Islet of Langerhans (tissue), 1 donor: ENCODE measurements around the gene OSBPL8.
"Not testable (repeated sequence)": the region's sequence is repeated elsewhere in the genome, so short reads cannot be mapped to it uniquely, and the experiment has no call there.

Experiments
- FAIRE-seq: peaks from one replicate; lab custom pipeline; 2011; peaks lifted over from hg19 to GRCh38; lab: Jason Lieb, UNC

Gene OSBPL8

DNA sequence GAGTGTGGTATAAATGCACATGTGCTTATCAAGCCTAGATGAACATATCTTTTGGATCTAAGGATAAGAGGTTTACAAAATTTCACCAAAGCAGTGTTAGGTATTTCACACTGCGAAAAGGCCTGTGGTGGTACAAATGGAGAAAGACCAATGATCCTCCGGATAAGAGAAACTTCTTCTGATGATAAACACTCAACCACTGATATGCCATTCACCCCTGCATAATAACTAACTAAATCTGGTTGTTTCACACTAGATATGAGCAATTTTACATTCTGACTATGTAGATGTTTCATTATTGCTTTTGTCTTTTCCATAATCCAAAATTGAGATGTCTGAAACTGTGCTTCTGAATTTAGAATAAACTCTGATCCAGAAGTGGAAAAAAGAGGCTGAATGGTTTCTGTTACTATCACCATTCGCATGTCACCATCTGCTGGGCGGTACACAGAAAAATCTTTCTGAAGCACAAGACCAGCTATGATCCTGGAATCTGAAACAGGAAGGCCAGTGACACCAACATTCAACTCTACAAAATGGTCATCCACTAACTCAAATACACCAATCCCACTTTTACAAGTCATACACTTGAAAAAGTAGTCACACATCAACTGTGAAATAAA is 212.7 kb downstream of the OSBPL8 start:
- FAIRE-seq, result no peak

DNA sequence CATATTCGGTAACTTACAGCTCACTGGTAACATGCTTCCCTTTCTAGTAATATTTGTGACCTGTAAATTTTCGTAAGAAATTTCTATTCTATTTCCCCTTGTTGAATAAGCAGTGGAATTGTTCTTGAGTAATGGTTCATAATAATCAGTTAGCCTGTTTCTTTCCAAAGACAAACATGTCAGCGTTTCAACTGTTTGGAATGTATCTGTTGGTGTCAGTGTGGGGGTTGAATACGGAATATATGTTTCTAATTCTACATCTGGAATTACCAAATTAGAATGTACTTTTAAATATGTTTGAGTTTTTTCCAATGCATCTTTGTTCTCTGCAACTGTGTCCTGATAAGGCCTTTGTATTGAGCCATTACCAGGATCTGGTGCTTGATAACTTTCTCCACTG is 213.3 kb downstream of the OSBPL8 start:
- no peak for FAIRE-seq

DNA sequence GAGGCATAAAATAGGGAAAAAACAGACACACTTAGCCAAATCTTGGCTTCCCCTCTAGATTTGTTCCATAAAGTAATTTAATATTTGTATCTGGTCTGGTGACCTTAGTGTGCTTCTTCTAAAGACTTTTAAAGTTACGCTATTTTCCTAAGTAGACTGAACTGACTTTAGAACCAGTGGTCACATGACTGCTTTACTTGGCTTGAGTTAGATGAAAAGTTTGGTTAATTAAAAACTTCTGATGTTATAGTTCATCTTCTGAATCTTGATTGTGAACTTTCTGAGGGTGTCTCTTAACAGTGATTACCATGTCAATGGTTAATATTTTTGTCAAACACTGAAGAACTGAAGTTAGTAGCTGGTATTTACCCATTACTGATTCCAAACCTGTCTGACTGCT is 214.0 kb downstream of the OSBPL8 start:
- FAIRE-seq, result no peak

DNA sequence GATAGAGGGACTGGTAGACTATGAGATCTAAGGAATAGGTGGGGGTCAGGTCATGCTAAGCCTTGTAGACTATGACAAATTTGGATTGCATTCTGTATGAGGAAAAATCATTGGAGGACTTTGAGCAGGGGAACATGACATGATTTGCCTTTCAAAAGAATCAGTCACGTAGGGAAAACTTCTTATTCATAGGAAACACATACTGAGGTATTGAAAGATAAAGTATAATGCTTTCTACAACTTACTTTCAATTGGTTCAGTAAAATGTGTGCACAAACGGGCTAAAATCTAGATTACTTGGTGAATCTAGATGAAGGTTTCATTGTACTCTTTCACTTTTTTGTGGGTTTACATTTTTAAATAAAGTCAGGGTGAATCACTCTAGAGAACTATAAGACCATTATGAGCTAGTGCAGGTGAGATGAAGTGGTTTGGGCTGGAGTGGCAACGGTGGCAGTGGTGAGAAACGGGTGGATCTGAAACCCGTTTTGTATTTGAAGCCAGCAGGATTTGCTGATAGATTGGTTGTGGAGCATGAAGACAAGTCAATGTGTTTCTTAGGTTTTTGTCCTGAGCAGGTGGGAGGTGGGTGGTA is 218.0 kb downstream of the OSBPL8 start:
- no peak for FAIRE-seq

DNA sequence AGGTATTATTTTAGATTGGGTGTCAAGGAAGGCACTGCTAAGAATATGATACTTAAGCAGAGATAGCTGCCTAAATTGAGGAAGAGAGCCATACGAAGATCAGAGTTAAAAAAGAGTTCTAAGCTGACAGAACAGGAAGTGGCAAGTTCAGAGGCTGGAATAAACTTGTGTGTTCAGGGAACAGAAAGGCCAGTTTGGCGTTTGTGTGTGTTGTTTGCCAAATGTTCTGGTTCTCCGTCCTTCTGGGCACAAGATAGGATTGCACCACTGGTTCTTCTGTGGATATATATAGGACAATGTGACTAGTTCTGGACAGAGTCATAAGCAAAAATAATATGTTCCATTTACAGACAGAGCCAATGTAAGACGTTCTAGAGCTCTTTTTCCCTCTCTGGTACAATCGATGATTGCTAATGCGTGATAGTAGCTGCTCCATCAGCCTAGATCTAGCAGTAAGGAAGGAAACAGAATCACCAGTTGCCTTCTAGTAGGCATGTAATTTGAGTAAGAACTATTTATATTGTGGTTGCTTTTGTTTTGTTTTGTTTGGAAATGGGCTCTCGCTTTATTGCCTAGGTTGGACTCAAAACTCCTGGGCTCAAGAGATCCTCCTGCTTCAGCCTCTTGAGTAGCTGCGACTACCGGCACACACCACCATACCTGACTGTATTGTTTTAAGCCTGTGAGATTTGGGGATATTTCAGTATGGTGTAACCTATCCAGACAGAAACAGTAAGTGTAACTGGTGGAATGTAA is 218.7 kb downstream of the OSBPL8 start:
- no peak for FAIRE-seq

DNA sequence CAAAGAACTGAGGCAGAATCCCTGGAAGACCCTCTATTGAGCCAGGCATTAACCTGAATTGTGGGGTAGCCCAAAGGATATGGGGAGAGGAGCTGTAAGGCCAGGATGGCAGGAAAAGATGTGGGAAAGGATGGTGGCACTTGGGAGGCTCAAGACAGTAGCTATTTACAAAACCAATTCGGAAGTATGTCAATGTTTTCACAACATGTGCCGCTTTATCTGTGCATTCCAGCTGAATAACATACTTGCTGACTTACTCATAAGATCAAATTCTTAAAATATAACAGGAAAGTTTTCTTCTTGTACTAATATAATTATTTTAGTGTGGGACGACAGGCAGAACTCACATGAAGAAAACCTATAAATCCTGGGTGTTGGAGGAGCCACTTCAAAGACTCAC is 222.0 kb downstream of the OSBPL8 start:
- no peak for FAIRE-seq

DNA sequence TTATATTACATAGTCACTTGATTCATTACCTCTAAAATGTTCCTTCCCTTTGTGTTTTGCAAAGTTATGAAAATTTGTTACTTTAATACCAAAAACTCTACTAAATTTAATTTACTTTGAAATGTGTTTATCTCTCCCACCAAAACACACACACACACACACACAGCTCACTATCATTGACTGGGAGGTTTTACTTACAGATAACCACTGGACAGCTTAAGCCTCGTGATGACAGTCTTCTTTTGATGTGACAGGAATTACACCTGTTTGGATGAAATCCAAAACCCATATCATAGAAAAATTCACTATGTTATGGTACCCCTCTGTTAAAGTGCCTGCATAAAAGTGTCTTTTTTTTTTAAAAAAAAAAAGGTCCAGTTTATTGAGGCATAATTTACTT is 227.0 kb downstream of the OSBPL8 start:
- no peak for FAIRE-seq

DNA sequence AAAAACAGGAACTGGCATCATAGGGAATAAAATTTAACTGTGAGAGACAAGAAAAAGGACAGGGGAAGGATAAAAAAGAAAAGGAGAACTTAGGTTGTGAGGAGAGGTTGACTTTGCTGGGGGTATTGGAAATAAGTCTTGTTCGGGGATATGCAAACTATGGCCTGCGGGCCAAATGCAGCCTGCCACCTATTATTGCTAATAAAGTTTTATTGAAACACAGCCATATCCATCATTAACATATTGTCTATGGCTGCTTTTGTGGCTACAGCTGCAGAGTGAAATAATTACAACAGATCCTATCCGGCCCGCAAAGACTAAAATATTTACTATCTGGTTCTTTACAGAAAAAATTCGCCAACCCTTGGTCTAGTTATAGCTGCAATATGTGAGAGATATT is 230.0 kb downstream of the OSBPL8 start:
- no peak for FAIRE-seq

DNA sequence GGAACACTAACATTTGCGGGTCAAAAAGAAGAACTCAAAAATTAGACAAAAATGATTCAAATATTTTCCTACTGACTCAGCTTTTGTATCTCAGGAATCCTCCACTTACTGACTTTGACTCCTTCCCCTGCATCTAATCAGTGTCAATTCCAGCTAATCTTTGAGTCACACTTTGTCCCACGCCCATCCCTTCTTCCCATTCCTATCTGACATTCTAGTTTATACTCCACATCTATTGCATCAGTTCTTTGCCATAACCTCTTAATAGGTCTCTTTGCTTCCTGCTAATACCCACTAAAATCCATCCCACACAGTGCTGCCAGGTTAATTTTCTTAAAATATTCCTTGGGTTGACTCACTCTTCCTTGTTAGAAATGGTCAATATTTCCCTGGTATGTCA is 230.4 kb downstream of the OSBPL8 start:
- no peak for FAIRE-seq

DNA sequence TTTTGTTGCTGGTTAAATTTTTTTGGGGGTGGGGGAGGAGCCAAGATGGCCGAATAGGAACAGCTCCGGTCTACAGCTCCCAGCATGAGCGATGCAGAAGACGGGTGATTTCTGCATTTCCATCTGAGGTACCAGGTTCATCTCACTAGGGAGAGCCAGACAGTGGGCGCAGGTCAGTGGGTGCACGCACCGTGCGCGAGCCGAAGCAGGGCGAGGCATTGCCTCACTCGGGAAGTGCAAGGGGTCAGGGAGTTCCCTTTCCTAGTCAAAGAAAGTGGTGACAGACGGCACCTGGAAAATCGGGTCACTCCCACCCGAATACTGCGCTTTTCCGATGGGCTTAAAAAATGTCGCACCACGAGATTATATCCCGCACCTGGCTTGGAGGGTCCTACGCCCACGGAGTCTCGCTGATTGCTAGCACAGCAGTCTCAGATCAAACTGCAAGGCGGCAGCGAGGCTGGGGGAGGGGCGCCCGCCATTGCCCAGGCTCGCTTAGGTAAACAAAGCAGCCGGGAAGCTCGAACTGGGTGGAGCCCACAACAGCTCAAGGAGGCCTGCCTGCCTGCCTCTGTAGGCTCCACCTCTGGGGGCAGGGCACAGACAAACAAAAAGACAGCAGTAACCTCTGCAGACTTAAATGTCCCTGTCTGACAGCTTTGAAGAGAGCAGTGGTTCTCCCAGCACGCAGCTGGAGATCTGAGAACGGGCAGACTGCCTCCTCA is 239.8 kb downstream of the OSBPL8 start:
- not testable (repeated sequence) for FAIRE-seq

DNA sequence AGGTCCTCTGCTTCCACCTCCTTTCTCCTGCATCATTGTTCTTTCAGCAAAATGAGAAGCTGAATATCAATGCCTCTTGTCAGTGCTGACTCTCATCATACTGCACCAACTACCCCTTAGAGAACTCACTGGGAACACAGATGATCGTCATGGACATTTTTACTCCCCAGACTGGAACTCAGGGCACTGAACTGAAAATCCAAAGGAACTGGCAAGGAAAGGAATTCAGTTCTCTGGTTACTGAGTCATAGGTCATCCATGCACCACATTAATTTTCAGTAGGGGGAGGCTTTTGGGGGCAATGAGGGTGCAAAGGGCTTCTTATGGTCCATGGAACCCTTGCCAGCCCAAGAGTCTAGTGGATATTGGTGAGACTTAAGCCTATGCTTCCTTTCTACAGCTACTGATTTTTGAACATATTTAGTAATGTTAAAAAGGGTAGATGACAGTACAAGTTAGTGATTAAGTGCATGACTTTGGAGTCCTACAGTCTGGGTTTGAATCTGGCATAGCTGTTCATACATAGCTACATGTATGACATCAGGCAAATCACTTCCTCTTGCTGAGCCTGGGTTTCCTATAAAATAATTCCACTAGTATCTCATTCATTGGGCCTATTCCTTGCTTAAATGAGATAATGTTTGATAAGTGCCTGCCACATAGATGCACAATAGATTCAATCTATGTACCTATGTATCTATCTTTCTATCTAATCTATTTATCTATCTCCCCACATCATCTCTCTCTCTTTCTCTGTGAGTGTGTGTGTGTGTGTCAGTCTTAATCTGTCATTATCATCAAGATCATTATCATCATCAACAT is 240.6 kb downstream of the OSBPL8 start:
- FAIRE-seq, result no peak

DNA sequence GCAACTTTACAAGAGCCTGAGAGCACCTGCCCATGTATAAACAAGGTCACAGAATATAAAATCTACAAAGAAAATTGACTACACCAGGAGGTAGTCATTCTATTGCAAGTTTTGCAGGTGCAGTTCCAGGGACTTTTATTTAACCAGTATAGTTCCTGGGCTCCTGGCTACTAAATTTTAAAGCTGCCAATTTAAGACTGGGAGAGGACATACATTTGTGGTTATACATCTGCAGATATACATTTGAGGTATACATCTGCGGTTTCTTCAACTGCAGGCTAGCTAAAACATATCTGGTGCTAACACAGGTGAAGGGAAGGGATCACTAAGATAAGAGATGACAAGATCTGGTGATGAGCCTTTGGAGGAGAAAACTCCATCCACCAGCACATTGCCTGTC is 241.6 kb downstream of the OSBPL8 start:
- FAIRE-seq, result no peak

DNA sequence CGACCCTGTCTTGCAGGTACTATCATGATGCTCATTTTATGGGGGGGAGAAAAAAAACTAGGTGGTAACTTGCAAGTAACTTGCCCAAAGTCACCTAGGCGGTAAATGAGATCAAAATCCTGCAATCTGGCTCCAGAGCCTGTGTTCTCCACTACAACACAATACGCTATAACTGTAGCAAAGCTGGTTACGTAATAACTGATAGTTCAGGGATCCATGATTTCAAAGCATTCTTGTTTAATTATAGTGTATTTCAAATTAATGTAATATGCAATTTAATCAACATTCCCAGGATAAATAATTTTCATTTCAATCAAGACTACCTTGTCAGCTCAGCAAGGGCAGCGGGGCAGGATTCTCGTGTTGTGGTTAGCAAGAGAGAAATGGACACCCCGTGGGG is 243.1 kb downstream of the OSBPL8 start:
- no peak for FAIRE-seq

DNA sequence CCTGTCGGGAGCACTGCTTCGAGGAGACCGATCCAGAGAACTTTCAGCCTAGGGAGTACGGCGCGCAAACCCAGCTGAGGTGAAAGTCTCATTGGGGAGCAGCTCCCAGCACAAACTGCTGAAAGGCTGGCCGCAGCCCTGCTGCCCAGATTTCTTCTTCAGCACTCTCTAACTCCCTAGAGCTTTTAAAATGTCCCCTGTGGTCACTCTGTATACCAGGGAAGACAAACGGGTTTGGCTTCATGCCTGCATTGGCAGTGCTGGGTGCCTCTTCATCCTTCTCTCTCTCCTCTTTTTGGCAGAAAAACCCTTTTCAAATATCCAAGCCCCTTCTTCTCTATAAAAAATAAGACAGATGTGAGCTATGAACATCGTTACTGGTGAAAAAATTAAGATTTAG is 246.3 kb downstream of the OSBPL8 start:
- FAIRE-seq, result no peak

DNA sequence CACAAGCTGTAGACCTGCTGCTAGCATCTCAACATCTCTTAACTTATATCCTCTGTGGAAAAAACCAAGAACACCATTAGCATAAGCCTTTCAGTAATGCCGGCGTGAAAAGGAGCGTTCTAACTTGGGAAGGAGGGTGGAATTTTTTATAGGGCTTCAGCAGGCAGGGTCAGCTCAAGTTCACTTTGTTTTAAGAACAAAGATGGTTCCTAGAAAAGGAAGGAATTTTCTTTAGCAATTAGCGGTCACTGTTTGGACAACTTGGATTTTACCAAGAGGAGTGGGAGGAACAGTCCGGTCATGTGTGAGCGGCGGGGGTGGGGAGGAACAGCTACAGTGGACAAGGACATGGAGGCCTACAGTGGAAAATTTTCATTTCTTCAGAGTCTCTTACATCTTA is 247.3 kb downstream of the OSBPL8 start:
- FAIRE-seq, result no peak

DNA sequence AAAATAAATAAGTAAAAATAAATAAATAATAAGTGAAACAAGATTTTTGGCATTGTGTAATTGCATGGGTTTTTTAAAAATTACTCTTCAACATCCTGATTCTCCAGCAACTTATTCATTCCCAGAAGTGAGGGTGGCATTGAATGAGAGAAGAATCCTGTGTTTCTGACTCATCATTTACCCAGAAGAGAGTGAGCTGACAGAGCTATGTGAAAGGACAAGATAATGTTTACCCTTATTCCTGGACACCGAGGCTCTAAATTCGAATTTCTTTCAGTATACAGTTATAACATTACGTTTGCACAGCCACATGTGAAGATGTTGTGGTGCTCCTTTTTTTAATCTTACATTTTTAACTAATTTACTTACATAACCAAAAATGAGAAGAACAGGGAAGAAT is 247.8 kb downstream of the OSBPL8 start:
- FAIRE-seq, result no peak

DNA sequence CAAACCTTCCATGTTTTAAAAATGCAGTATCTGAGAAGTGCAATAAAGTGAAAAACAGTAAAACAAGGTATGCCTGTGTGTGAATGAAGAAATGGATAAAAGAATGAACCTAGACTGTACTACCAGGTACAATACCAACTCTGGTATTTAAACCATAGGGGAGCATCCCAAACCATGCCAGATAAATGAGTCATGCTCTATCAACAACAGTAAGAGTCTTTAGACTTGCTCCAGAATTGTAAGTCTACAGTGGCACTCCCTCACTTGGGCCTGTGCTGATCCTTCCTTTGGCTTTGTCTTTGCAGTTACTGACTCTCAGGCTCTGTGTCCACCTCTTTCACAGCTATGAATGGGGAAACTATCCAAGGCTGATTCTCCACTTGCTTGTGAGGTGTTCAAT is 249.5 kb downstream of the OSBPL8 start:
- no peak for FAIRE-seq

DNA sequence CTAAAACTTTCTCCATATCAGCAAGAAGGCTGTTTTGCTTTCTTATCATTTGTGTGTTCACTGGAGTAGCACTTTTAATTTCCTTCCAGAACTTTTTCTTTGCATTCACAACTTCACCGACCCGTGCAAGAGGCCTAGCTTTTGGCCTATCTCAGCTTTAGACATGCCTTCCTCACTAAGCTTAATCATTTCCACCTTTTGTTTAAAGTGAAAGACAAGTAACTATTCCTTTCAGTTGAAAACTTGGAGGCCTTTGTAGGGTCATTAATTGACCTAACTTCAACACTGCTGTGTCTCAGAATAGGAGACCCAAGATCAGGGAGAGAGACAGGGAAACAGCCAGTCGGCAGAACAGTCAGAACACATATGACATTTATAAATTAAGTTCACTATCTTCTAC is 250.7 kb downstream of the OSBPL8 start:
- no peak for FAIRE-seq

DNA sequence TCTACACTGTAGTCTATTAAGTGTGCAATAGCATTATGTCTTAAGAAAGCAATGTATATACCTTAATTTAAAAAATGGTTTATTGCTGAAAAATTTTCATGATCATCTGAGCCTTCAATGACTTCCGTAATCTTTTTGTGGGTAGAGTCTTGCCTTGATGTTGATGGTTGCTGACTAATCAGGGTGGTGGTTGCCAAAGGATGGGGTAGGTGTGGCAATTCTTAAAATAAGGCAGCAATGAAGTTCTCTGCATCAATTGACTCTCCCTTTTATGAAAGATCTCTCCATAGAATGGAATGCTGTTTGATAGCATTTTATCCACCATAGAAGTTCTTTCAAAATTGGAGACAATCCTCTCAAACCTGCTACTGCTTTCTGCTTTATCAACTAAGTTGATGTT is 252.5 kb downstream of the OSBPL8 start:
- FAIRE-seq, result no peak

DNA sequence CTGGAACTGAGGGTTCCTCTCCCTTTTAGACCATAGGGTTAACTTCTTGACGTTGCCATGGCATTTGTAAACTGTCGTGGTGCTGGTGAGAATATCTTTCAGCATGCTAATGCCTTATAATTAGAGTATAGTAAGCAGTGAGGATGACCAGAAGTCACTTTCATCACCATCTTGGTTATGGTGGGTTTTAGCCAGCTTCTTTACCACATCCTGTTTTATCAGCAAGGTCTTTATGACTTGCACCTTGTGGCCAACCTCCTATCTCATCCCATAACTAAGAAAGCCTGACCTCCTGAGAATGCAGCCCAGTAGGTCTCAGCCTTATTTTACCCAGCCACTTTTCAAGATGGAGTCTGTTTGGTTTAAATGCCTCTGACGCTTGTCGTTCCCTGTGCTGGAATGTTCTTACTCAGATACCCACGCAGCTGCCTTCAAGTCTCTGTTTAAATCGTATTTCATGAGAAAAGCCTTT is 255.5 kb downstream of the OSBPL8 start:
- FAIRE-seq, result no peak

DNA sequence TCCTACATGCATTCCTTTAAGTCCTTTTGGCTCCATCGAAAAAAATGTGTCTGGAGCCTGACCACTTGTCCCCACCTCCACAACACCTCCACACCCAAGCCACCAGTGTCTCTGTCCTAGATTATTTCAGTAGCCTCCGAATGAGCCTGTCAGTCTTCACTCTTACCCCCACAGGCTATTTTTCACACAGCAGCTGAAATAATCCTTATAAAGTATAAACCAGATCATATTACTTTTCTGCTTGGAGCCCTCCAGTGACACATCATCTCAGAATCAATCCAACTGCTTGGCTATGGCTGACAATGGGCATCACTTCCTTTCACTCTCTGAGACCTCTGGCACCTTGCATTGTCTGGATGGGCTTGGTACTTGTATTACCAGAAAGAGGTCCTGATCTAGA is 256.2 kb downstream of the OSBPL8 start:
- FAIRE-seq, result no peak
